GM23338 (cell line): ENCODE results near the gene MFN1. TPM values are rescaled to one million over a fixed set of nuclear protein-coding genes. Genes with fewer than 3 reads are reported as not detected.

Experiments
- ATAC-seq: fragments of 200-7000 bp; cut with Tn5 transposase; 3 replicates; pipeline ENCODE4 v1.9.1; 2020
- DNase-seq: peaks from one replicate; pipeline ENCODE4 v3.0.0-alpha.2; 2015; ENCODE audit warnings: low spot score
- H2AFZ ChIP-seq: fragments of 200-600 bp; sonication (generic); 2 replicates; pipeline ENCODE4 v1.8.0; 2016; ENCODE audit warnings: antibody characterized with exemption, mild to moderate bottlenecking, moderate library complexity
- H3F3A ChIP-seq: fragments of 200-600 bp; sonication (generic); replicated peaks from 2 replicates; pipeline ENCODE4 v1.8.0; 2017; ENCODE audit warnings: antibody characterized with exemption, mixed run types, low read depth
- H3K27ac ChIP-seq: fragments of 200-600 bp; sonication (generic); 2 replicates; pipeline ENCODE4 v1.6.1; 2016; ENCODE audit warnings: low read depth
- H3K27me3 ChIP-seq: fragments of 200-600 bp; sonication (generic); 2 replicates; pipeline ENCODE4 v1.8.0; 2016; ENCODE audit warnings: mild to moderate bottlenecking, mixed run types, moderate library complexity; ENCODE audit not compliant: insufficient read depth
- H3K36me3 ChIP-seq: fragments of 200-600 bp; sonication (generic); 2 replicates; pipeline ENCODE4 v1.8.0; 2016; ENCODE audit warnings: mild to moderate bottlenecking; ENCODE audit not compliant: insufficient read depth
- H3K4me1 ChIP-seq: fragments of 200-600 bp; sonication (generic); 2 replicates; pipeline ENCODE4 v1.8.0; 2016; ENCODE audit warnings: mild to moderate bottlenecking, moderate library complexity; ENCODE audit not compliant: insufficient read depth
- H3K4me2 ChIP-seq: fragments of 200-600 bp; sonication (generic); 2 replicates; pipeline ENCODE4 v1.7.1; 2017; ENCODE audit warnings: mixed run types
- H3K4me3 ChIP-seq: fragments of 200-600 bp; sonication (generic); 2 replicates; pipeline ENCODE4 v1.6.1; 2016; ENCODE audit warnings: mixed run types
- H3K79me2 ChIP-seq: fragments of 200-600 bp; sonication (generic); replicated peaks from 2 replicates; pipeline ENCODE4 v1.8.0; 2017; ENCODE audit warnings: mild to moderate bottlenecking; ENCODE audit not compliant: insufficient read depth
- H3K9me2 ChIP-seq: fragments of 200-600 bp; sonication (generic); 2 replicates; pipeline ENCODE4 v1.8.0; 2017; ENCODE audit not compliant: insufficient read depth
- H4K20me1 ChIP-seq: fragments of 200-600 bp; sonication (generic); replicated peaks from 2 replicates; pipeline ENCODE4 v1.8.0; 2017; ENCODE audit warnings: mild to moderate bottlenecking; ENCODE audit not compliant: insufficient read depth
- H3K27ac Mint-ChIP-seq: 2 replicates; pipeline ENCODE4 v1.8.0; 2020; ENCODE audit warnings: inconsistent platforms, mild to moderate bottlenecking, moderate library complexity, mixed read lengths
- H3K27me3 Mint-ChIP-seq: 3 replicates; pipeline ENCODE4 v1.8.0; 2022; ENCODE audit warnings: low read depth, mild to moderate bottlenecking, moderate library complexity, mixed read lengths, inconsistent platforms; ENCODE audit not compliant: insufficient read depth, poor library complexity
- H3K36me3 Mint-ChIP-seq: 3 replicates; pipeline ENCODE4 v1.8.0; 2021; ENCODE audit warnings: low read depth, mild to moderate bottlenecking, inconsistent platforms, moderate library complexity, mixed read lengths
- H3K4me1 Mint-ChIP-seq: 3 replicates; pipeline ENCODE4 v1.8.0; 2020; ENCODE audit warnings: mild to moderate bottlenecking, inconsistent platforms, mixed read lengths
- H3K4me3 Mint-ChIP-seq: 3 replicates; pipeline ENCODE4 v1.8.0; 2021; ENCODE audit warnings: moderate library complexity, mild to moderate bottlenecking, inconsistent platforms, mixed read lengths
- H3K9me3 Mint-ChIP-seq: 3 replicates; pipeline ENCODE4 v1.8.0; 2020; ENCODE audit warnings: moderate library complexity, mild to moderate bottlenecking, inconsistent platforms, mixed read lengths
- EZH2 ChIP-seq: fragments of 200-600 bp; sonication (generic); IDR thresholded peaks from one replicate; pipeline ENCODE4 v1.8.0; 2017; ENCODE audit warnings: antibody characterized with exemption, mild to moderate bottlenecking, low read depth; ENCODE audit not compliant: unreplicated experiment
- NANOG ChIP-seq: IDR thresholded peaks from 2 replicates; pipeline ENCODE4 v1.6.1; 2016; ENCODE audit warnings: antibody characterized with exemption, borderline replicate concordance
- POLR2AphosphoS5 ChIP-seq: IDR thresholded peaks from 2 replicates; pipeline ENCODE4 v1.6.1; 2016; ENCODE audit warnings: antibody characterized with exemption, low read depth
- STAT1 ChIP-seq: IDR thresholded peaks from one replicate; pipeline ENCODE4 v1.6.1; 2016; ENCODE audit warnings: antibody characterized with exemption; ENCODE audit not compliant: unreplicated experiment
- ZNF331 ChIP-seq: fragments of 250-450 bp; sonication (Bioruptor Pico); IDR thresholded peaks from 2 replicates; pipeline ENCODE4 v1.5.0; 2020; ENCODE audit warnings: low read depth, mild to moderate bottlenecking, moderate library complexity
- polyA plus RNA-seq: library from polyadenylated mRNA; unstranded; fragments of >200 nt; fragmentation: Nextera tagmentation; extraction: Ambion mirVana; gene quantifications from 2 replicates; pipeline ENCODE4 v1.2.1, GENCODE V29; 2016
- total RNA-seq: library from RNA; depleted of rRNA; stranded (reverse); fragments of >200 nt; shearing (Covaris generic); gene quantifications from 2 replicates; pipeline ENCODE4 v1.2.3, GENCODE V29; 2014
- TF ChIP-seq, protein P1 (sequence below): IDR thresholded peaks from 2 replicates; pipeline ENCODE4 v1.6.1; 2016; ENCODE audit warnings: antibody characterized with exemption
- TF ChIP-seq, protein P2 (sequence below), 2 experiments: fragments of 200-600 bp in 1 of 2; sonication (generic) in 1 of 2; conservative IDR thresholded peaks; 2 replicates each; pipeline versions ENCODE4 v1.5.1 to v1.6.1; 2016 to 2017; ENCODE audit warnings: antibody characterized with exemption in 2 of 2, low read depth in 2 of 2, mild to moderate bottlenecking in 2 of 2, moderate library complexity in 1 of 2
- TF ChIP-seq, protein P3 (sequence below): IDR thresholded peaks from one replicate; pipeline ENCODE4 v1.6.1; 2018; ENCODE audit warnings: antibody characterized with exemption; ENCODE audit not compliant: unreplicated experiment

MFN1 gene
- total and polyA plus RNA-seq, 2 experiments from 2014 or later: 16.1 to 36.2 TPM

DNA sequence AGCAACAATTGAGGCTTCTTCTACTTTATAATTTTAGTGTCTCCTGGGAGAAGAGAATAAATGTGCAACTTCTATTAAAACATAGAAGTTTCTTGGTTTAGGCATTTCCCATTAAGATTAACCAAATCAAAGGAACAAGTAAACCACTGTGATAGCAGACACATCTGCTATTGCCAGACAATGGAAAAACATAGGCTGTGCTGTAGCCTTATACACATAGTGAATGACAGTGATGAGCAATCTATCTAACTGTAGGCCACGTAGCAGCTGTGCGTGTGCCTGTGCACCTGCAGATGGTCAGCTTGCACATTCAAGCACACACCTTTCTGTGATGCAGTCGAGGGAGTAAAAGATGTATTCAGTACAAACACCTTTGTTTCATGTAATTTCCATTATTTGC is 71.1 kb downstream of the MFN1 start (continued):
- TF ChIP-seq EZH2: no peak
- no peak for TF ChIP-seq STAT1
- TF ChIP-seq, protein P1, sequence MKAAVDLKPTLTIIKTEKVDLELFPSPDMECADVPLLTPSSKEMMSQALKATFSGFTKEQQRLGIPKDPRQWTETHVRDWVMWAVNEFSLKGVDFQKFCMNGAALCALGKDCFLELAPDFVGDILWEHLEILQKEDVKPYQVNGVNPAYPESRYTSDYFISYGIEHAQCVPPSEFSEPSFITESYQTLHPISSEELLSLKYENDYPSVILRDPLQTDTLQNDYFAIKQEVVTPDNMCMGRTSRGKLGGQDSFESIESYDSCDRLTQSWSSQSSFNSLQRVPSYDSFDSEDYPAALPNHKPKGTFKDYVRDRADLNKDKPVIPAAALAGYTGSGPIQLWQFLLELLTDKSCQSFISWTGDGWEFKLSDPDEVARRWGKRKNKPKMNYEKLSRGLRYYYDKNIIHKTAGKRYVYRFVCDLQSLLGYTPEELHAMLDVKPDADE: no peak
- TF ChIP-seq, protein P2, sequence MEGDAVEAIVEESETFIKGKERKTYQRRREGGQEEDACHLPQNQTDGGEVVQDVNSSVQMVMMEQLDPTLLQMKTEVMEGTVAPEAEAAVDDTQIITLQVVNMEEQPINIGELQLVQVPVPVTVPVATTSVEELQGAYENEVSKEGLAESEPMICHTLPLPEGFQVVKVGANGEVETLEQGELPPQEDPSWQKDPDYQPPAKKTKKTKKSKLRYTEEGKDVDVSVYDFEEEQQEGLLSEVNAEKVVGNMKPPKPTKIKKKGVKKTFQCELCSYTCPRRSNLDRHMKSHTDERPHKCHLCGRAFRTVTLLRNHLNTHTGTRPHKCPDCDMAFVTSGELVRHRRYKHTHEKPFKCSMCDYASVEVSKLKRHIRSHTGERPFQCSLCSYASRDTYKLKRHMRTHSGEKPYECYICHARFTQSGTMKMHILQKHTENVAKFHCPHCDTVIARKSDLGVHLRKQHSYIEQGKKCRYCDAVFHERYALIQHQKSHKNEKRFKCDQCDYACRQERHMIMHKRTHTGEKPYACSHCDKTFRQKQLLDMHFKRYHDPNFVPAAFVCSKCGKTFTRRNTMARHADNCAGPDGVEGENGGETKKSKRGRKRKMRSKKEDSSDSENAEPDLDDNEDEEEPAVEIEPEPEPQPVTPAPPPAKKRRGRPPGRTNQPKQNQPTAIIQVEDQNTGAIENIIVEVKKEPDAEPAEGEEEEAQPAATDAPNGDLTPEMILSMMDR (conservative IDR thresholded peaks at IDR 0.05; ENCODE audit: low read depth in 2 of 2): no peak
- TF ChIP-seq ZNF331 (CRISPR knock-in tag): no peak
- TF ChIP-seq, protein P3, sequence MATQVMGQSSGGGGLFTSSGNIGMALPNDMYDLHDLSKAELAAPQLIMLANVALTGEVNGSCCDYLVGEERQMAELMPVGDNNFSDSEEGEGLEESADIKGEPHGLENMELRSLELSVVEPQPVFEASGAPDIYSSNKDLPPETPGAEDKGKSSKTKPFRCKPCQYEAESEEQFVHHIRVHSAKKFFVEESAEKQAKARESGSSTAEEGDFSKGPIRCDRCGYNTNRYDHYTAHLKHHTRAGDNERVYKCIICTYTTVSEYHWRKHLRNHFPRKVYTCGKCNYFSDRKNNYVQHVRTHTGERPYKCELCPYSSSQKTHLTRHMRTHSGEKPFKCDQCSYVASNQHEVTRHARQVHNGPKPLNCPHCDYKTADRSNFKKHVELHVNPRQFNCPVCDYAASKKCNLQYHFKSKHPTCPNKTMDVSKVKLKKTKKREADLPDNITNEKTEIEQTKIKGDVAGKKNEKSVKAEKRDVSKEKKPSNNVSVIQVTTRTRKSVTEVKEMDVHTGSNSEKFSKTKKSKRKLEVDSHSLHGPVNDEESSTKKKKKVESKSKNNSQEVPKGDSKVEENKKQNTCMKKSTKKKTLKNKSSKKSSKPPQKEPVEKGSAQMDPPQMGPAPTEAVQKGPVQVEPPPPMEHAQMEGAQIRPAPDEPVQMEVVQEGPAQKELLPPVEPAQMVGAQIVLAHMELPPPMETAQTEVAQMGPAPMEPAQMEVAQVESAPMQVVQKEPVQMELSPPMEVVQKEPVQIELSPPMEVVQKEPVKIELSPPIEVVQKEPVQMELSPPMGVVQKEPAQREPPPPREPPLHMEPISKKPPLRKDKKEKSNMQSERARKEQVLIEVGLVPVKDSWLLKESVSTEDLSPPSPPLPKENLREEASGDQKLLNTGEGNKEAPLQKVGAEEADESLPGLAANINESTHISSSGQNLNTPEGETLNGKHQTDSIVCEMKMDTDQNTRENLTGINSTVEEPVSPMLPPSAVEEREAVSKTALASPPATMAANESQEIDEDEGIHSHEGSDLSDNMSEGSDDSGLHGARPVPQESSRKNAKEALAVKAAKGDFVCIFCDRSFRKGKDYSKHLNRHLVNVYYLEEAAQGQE: no peak
- TF ChIP-seq POLR2AphosphoS5: no peak
- TF ChIP-seq NANOG: no peak

DNA sequence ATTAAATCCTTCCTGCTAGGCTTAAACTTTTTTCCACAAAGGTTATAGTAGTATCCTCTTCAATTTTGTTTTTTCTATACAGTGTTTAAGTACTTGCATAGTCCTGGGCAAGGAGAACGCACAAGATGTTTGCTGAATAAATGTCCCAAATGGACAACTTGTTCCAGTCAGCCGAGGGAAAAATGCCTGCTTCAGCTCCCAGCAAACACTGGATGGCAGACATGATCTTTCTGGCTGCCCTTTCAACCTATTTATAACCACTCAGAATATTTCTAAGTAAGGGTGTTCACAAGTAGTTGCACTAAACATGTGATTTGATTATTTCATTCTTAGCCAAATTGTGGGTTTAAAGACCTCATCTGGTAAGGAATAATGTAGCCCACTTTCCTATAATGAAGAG is 74.0 kb downstream of the MFN1 start:
- H3K27me3 ChIP-seq: no peaks in the 10 kb centered on the region
- no peak overlapping the region for H3K27ac Mint-ChIP-seq
- no peak overlapping the region for H3K4me2 ChIP-seq
- no peak overlapping the region for H3K27ac ChIP-seq
- no peaks in the 10 kb centered on the region for H3K4me1 ChIP-seq
- H2AFZ ChIP-seq: no peak overlapping the region
- ATAC-seq (no peak), DNase-seq (peak; percentile 22)
- H3K9me3 Mint-ChIP-seq: no peaks in the 10 kb centered on the region
- no peaks in the 10 kb centered on the region for H3K36me3 ChIP-seq
- H3K9me2 ChIP-seq: no peaks in the 10 kb centered on the region
- H3K36me3 Mint-ChIP-seq: peaks cover 14% of the 10 kb centered on the region; the same call in 2 of the 3 replicates
- no peaks in the 10 kb centered on the region for H3K79me2 ChIP-seq
- no peak overlapping the region for H3K4me3 Mint-ChIP-seq
- no peak overlapping the region for H3K4me3 ChIP-seq
- TF ChIP-seq, protein P2 (conservative IDR thresholded peaks at IDR 0.05; ENCODE audit: low read depth in 2 of 2): peak; percentile 44 to 66
- TF ChIP-seq STAT1: no peak
- TF ChIP-seq NANOG: no peak
- H4K20me1 ChIP-seq: no peaks in the 10 kb centered on the region
- H3K27me3 Mint-ChIP-seq: no peaks in the 10 kb centered on the region
- no peaks in the 10 kb centered on the region for H3F3A ChIP-seq
- no peaks in the 10 kb centered on the region for H3K4me1 Mint-ChIP-seq
